B cell (primary cell): ENCODE data around the gene SMIM1.

Source experiments
- EZH2 ChIP-seq: IDR thresholded peaks from 2 replicates; pipeline ENCODE4 v1.6.1; 2012; ENCODE audit warnings: borderline replicate concordance, low read depth, mild to moderate bottlenecking, moderate library complexity, low read length; ENCODE audit not compliant: insufficient read depth, poor library complexity, severe bottlenecking
- TF ChIP-seq, protein P1 (sequence below): fragments of 200-600 bp; IDR thresholded peaks from one replicate; pipeline ENCODE4 v1.8.0; 2022; ENCODE audit warnings: antibody characterized with exemption, mild to moderate bottlenecking

- TF ChIP-seq, protein P1, sequence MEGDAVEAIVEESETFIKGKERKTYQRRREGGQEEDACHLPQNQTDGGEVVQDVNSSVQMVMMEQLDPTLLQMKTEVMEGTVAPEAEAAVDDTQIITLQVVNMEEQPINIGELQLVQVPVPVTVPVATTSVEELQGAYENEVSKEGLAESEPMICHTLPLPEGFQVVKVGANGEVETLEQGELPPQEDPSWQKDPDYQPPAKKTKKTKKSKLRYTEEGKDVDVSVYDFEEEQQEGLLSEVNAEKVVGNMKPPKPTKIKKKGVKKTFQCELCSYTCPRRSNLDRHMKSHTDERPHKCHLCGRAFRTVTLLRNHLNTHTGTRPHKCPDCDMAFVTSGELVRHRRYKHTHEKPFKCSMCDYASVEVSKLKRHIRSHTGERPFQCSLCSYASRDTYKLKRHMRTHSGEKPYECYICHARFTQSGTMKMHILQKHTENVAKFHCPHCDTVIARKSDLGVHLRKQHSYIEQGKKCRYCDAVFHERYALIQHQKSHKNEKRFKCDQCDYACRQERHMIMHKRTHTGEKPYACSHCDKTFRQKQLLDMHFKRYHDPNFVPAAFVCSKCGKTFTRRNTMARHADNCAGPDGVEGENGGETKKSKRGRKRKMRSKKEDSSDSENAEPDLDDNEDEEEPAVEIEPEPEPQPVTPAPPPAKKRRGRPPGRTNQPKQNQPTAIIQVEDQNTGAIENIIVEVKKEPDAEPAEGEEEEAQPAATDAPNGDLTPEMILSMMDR, result no peak
- no peak for TF ChIP-seq EZH2
Observed at GRCh38 chr1:3742439-3743298, 29.9 kb upstream of the SMIM1 start.
